K562 treated with DMSO at 1 percent for 48 hours (cell line): ENCODE results near the gene KIF26B. TPM values are rescaled to one million over a fixed set of nuclear protein-coding genes. Genes with fewer than 3 reads are reported as not detected.

ENCODE experiments used
- total RNA-seq: library from RNA; unstranded; fragments of 300-600 nt; gene quantifications from 2 replicates; pipeline ENCODE4 v1.2.3, GENCODE V29; 2022; ENCODE audit warnings: low replicate concordance; ENCODE audit errors: extremely low read depth

The KIF26B gene
- not detected in 2 replicates for total RNA-seq

GRCh38 chr1:245154429-245155271 lies at the start of gene KIF26B:
KIF26B (plus strand) TSS chr1:245154985; CDS start chr1:245155425, 440 bp downstream.

